H9 (cell line): ENCODE measurements around the gene CTNNB1. TPM values are rescaled to one million over a fixed set of nuclear protein-coding genes. Genes with fewer than 3 reads are reported as not detected.

Experiments used
- DNase-seq: peaks from one replicate; pipeline ENCODE4 v3.0.0-alpha.2; 2017
- H2AFZ ChIP-seq: one replicate; pipeline ENCODE4 v1.6.1; 2013; ENCODE audit warnings: mild to moderate bottlenecking, low read length, control low read depth, moderate library complexity
- H2AK5ac ChIP-seq: 2 replicates; pipeline ENCODE4 v1.6.1; 2013; ENCODE audit warnings: low read length, control low read depth, mixed read lengths; ENCODE audit not compliant: insufficient read length
- H2BK120ac ChIP-seq: one replicate; pipeline ENCODE4 v1.6.1; 2013; ENCODE audit warnings: low read depth, mild to moderate bottlenecking, low read length, control low read depth, inconsistent platforms; ENCODE audit not compliant: poor library complexity, severe bottlenecking
- H2BK12ac ChIP-seq: 2 replicates; pipeline ENCODE4 v1.6.1; 2013; ENCODE audit warnings: low read length, control low read depth, mixed read lengths, low read depth; ENCODE audit not compliant: insufficient read length
- H2BK15ac ChIP-seq: 2 replicates; pipeline ENCODE4 v1.6.1; 2013; ENCODE audit warnings: low read depth, low read length, control low read depth
- H2BK20ac ChIP-seq: one replicate; pipeline ENCODE4 v1.6.1; 2013; ENCODE audit warnings: low read depth, mild to moderate bottlenecking, low read length, control low read depth, inconsistent platforms; ENCODE audit not compliant: poor library complexity, severe bottlenecking
- H2BK5ac ChIP-seq: 2 replicates; pipeline ENCODE4 v1.6.1; 2013; ENCODE audit warnings: low read length, control low read depth, mixed read lengths; ENCODE audit not compliant: insufficient read length
- H3K14ac ChIP-seq: 2 replicates; pipeline ENCODE4 v1.6.1; 2013; ENCODE audit warnings: low read length, control low read depth; ENCODE audit not compliant: insufficient read depth
- H3K18ac ChIP-seq: 2 replicates; pipeline ENCODE4 v1.6.1; 2013; ENCODE audit warnings: low read depth, mild to moderate bottlenecking, mixed read lengths, low read length, control low read depth; ENCODE audit not compliant: insufficient read length
- H3K23ac ChIP-seq: 2 replicates; pipeline ENCODE4 v1.6.1; 2013; ENCODE audit warnings: low read length, control low read depth, mixed read lengths, low read depth; ENCODE audit not compliant: insufficient read length
- H3K23me2 ChIP-seq: 2 replicates; pipeline ENCODE4 v1.6.1; 2013; ENCODE audit warnings: low read depth, mild to moderate bottlenecking, mixed read lengths, low read length, control low read depth; ENCODE audit not compliant: insufficient read length, poor library complexity, severe bottlenecking
- H3K27ac ChIP-seq: 2 replicates; pipeline ENCODE4 v1.5.1; 2013; ENCODE audit warnings: low read length, control low read depth, mixed read lengths, low read depth; ENCODE audit not compliant: insufficient read length
- H3K27me3 ChIP-seq: 2 replicates; pipeline ENCODE4 v1.6.1; 2013; ENCODE audit warnings: low read length, control low read depth, inconsistent platforms; ENCODE audit not compliant: insufficient read depth
- H3K4ac ChIP-seq: 2 replicates; pipeline ENCODE4 v1.6.1; 2013; ENCODE audit warnings: low read depth, mild to moderate bottlenecking, control low read depth, inconsistent platforms, low read length, moderate library complexity
- H3K4me1 ChIP-seq: 2 replicates; pipeline ENCODE4 v1.6.1; 2013; ENCODE audit warnings: low read length, control low read depth, inconsistent platforms; ENCODE audit not compliant: insufficient read depth
- H3K4me2 ChIP-seq: 2 replicates; pipeline ENCODE4 v1.6.1; 2013; ENCODE audit warnings: low read length, control low read depth, mixed read lengths; ENCODE audit not compliant: insufficient read length, insufficient read depth
- H3K56ac ChIP-seq: 2 replicates; pipeline ENCODE4 v1.6.1; 2013; ENCODE audit warnings: low read depth, mild to moderate bottlenecking, mixed read lengths, low read length, control low read depth; ENCODE audit not compliant: insufficient read length
- H3K79me1 ChIP-seq: 2 replicates; pipeline ENCODE4 v1.6.1; 2013; ENCODE audit warnings: low read depth, mild to moderate bottlenecking, moderate library complexity, low read length, control low read depth, inconsistent platforms; ENCODE audit not compliant: insufficient read depth, poor library complexity, severe bottlenecking
- H3K79me2 ChIP-seq: 2 replicates; pipeline ENCODE4 v1.6.1; 2013; ENCODE audit warnings: low read length, control low read depth, inconsistent platforms; ENCODE audit not compliant: insufficient read depth
- H3K9ac ChIP-seq: 2 replicates; pipeline ENCODE4 v1.6.1; 2013; ENCODE audit warnings: low read length, control low read depth, mixed read lengths; ENCODE audit not compliant: insufficient read length; ENCODE audit errors: extremely low read depth
- H3K9me3 ChIP-seq: one replicate; pipeline ENCODE4 v1.6.1; 2013; ENCODE audit warnings: low read depth, low read length, inconsistent platforms; ENCODE audit not compliant: control insufficient read depth
- H3T11ph ChIP-seq: one replicate; pipeline ENCODE4 v1.6.1; 2013; ENCODE audit warnings: mild to moderate bottlenecking, low read length, control low read depth, inconsistent platforms
- H4K20me1 ChIP-seq: one replicate; pipeline ENCODE4 v1.6.1; 2013; ENCODE audit not compliant: control insufficient read depth, insufficient read length, insufficient read depth
- H4K5ac ChIP-seq: 2 replicates; pipeline ENCODE4 v1.6.1; 2013; ENCODE audit warnings: low read depth, mild to moderate bottlenecking, mixed read lengths, low read length, control low read depth; ENCODE audit not compliant: insufficient read length
- H4K8ac ChIP-seq: replicated peaks from 2 replicates; pipeline ENCODE4 v1.6.1; 2013; ENCODE audit warnings: low read length, control low read depth, mixed read lengths, low read depth; ENCODE audit not compliant: insufficient read length
- H4K91ac ChIP-seq: 2 replicates; pipeline ENCODE4 v1.6.1; 2013; ENCODE audit warnings: low read depth, mild to moderate bottlenecking, moderate library complexity, mixed read lengths, low read length, control low read depth; ENCODE audit not compliant: insufficient read length
- H3K27ac Mint-ChIP-seq, 3 experiments: 2 replicates in 2 of 3; 3 replicates in 1 of 3; pipeline ENCODE4 v1.8.0; 2020 to 2021; ENCODE audit warnings: mixed read lengths in 3 of 3, mild to moderate bottlenecking in 1 of 3, moderate library complexity in 1 of 3
- H3K27me3 Mint-ChIP-seq: 2 replicates; pipeline ENCODE4 v1.8.0; 2021; ENCODE audit warnings: low read depth, mild to moderate bottlenecking, moderate library complexity, mixed read lengths
- H3K36me3 Mint-ChIP-seq, 3 experiments: 2 replicates in 2 of 3; 3 replicates in 1 of 3; pipeline ENCODE4 v1.8.0; 2020 to 2021; ENCODE audit warnings: low read depth in 3 of 3, mixed read lengths in 3 of 3; ENCODE audit not compliant: insufficient read depth in 1 of 3
- H3K4me1 Mint-ChIP-seq, 2 experiments: 2 replicates each; pipeline ENCODE4 v1.8.0; 2020; ENCODE audit warnings: mixed read lengths in 2 of 2
- H3K4me3 Mint-ChIP-seq, 2 experiments: 2 replicates in 1 of 2; 3 replicates in 1 of 2; pipeline ENCODE4 v1.8.0; 2020 to 2021; ENCODE audit warnings: mild to moderate bottlenecking in 2 of 2, mixed read lengths in 2 of 2, moderate library complexity in 1 of 2
- H3K9me3 Mint-ChIP-seq, 2 experiments: 2 replicates in 1 of 2; 3 replicates in 1 of 2; pipeline ENCODE4 v1.8.0; 2020; ENCODE audit warnings: mild to moderate bottlenecking in 2 of 2, mixed read lengths in 2 of 2, moderate library complexity in 1 of 2
- CTCF ChIP-seq: fragments of 200-600 bp; sonication (generic); conservative IDR thresholded peaks from 3 replicates; pipeline ENCODE4 v1.8.0; 2021; ENCODE audit warnings: antibody characterized with exemption, mild to moderate bottlenecking
- WGBS: extraction: QIAGEN DNeasy Blood & Tissue Kit; methylation state at CpG from one replicate; pipeline ENCODE4 v1.1.7; 2013; ENCODE audit warnings: missing lambda C conversion rate, low lambda C conversion rate, mixed read lengths; ENCODE audit not compliant: insufficient read length; ENCODE audit errors: extremely low coverage; 5-methylcytosine and 5-hydroxymethylcytosine counted together
- total RNA-seq: library from RNA; stranded (reverse); gene quantifications from 2 replicates; pipeline ENCODE4 v1.2.1, GENCODE V29; 2021

The CTNNB1 gene
- total RNA-seq, 1 experiment from 2014 or later = 500 TPM

GRCh38 chr3:41198526-41198925, 779 bp upstream of the CTNNB1 start:
- no peak for DNase-seq
- H3K9me3 Mint-ChIP-seq = no peaks in the 10 kb centered on the region

More at GRCh38 chr3:41198526-41198925, 779 bp upstream of the CTNNB1 start:
- no peak overlapping the region for H2BK5ac ChIP-seq
- no peak overlapping the region for H2BK20ac ChIP-seq
- H3T11ph ChIP-seq = no peak overlapping the region
- no peak overlapping the region for H2AK5ac ChIP-seq
- Mint-ChIP-seq H3K27me3 (no peaks in the 10 kb centered on the region; the same call in 1 of the 2 replicates), H3K27ac (peak overlapping the region; percentile 47 to 89 (median 73); a peak in 3 of 7 replicates), H3K4me3 (peak overlapping the region; percentile 84 to 92), H3K36me3 (peaks cover 3 to 9% (median 7%) of the 10 kb centered on the region in 3 experiments; a peak in 5 of 7 replicates), H3K4me1 (peaks cover 23 to 31% of the 10 kb centered on the region in 2 experiments)
- peaks cover 24% of the 10 kb centered on the region; the same call in 1 of the 2 replicates for H3K79me2 ChIP-seq
- no peak overlapping the region for H3K23ac ChIP-seq
- no peak for TF ChIP-seq CTCF
- no peak overlapping the region for H4K91ac ChIP-seq
- no CpG with 5 or more reads among the region's 20 CpGs for WGBS
- H3K23me2 ChIP-seq = peaks cover 22% of the 10 kb centered on the region
- no peak overlapping the region for H4K5ac ChIP-seq
- H4K20me1 ChIP-seq = no peaks in the 10 kb centered on the region
- no peak overlapping the region for H2BK120ac ChIP-seq
- no peaks in the 10 kb centered on the region for H3K79me1 ChIP-seq
- peak overlapping the region; percentile 95 for H3K4me2 ChIP-seq
- H4K8ac ChIP-seq = no peak overlapping the region
- H2AFZ ChIP-seq = peak overlapping the region; percentile 80
- H3K27ac ChIP-seq = no peak overlapping the region
- H3K18ac ChIP-seq = no peak overlapping the region
- no peaks in the 10 kb centered on the region for H3K27me3 ChIP-seq
- H3K9me3 ChIP-seq = no peaks in the 10 kb centered on the region
- H2BK15ac ChIP-seq = no peak overlapping the region; the same call in 1 of the 2 replicates
- H3K4me1 ChIP-seq = peaks cover 5% of the 10 kb centered on the region; the same call in 1 of the 2 replicates
- H3K4ac ChIP-seq = no peak overlapping the region
- H3K56ac ChIP-seq = no peak overlapping the region
- peak overlapping the region; percentile 88 for H3K9ac ChIP-seq
- peak overlapping the region; percentile 95 for H3K14ac ChIP-seq
- peak overlapping the region; percentile 69 for H2BK12ac ChIP-seq
